ENCODE measurements around the gene MGAT3.
A peak's percentile ranks its signal among the peaks of the same experiment; 100 is the strongest.
"Not testable (repeated sequence)": the region's sequence is repeated elsewhere in the genome, so short reads cannot be mapped to it uniquely, and the experiment has no call there.

The MGAT3 gene

DNA sequence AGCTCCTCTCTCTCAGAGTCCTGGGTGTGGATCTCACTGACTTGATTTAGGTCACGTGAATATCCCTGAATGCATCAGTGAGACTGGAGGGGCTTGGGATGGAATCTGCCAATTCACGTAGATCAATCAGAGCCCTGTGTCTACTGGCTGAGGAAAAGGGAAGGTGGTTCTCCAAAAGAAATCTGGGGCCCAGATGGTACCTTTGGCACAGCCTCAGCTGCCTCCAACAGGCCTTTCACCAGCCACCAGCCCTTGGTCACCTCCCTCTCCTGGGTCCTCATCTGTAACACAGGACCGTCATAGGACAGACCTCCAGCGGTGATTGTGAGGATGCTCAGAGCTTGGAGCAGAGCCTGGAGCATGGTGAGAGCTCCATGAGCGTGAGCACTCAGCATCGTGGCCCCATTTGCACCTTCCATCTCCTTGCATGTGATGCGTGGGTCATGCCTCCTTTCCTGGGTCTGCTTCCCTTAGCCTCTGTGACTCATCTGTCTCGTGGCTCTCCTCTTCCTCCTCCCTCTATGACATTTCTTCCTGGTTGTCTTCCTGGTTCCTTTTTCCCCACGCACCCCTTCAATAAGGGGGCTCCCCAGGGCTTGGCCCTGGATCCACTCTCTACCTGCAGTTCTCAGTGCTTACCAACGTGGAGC lies 37.8 kb downstream of the MGAT3 start:
- FAIRE-seq: no peak

- FAIRE-seq: no peak
Observed at GRCh38 chr22:39496131-39496838, 39.5 kb downstream of the MGAT3 start.

DNA sequence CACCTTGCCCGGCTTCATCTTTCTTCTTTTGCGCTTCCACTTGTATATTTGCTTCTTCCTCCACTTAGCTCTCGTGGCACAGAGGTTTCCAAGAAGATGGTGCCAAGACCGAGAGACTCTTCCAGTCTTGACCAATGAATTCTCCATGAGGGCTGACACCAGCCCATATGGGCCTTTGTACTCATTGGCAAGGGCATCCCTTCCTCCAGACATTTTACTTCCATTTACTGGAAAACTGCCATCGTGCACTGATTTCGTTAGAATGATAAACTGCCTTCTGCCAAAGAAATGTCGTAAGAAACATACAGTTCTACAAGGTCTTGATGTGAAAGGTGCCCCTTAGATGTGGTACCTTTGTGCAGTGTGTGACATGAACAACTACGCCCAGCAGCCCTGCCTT lies 40.6 kb downstream of the MGAT3 start:
- FAIRE-seq: no peak

DNA sequence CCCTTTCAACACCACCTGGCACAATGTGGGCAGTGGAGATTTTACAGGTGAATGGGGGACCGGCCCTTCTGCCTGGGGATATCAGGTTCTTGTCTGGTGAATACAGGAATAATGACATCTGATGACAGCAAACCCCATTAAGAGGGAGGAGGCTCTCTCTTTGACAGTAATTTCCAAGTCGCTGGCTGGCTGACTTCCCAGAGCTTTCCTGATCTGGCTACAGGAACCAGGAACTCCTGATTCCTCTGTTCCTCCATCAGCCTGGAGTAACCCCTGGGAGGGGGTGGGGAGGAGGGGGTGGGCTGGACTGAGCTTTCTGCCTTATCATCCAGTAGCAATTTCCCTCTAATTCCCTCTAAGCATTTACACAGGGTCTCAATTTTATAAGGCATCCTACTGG lies 41.6 kb downstream of the MGAT3 start:
- no peak for FAIRE-seq

- FAIRE-seq: no peak
Observed at GRCh38 chr22:39498802-39499201, 42.0 kb downstream of the MGAT3 start.

DNA sequence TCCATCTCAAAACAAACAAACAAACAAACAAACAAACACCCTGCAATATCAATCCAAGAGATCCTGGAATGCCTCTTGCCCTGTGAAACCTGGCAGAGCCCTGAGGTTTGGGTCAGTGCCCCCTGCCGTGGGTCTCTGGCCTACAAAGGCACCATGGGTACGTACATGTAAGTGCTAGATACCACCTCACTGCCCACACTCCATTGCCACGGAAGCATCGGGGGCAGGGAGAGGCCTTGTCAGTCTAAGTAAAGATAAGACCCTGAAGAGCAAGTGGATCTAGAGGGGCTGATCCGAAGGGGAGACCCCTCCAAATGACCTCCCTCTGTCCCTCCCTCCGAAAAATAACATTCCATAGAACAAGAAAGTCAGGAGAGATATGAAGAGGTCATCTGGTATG lies 43.3 kb downstream of the MGAT3 start:
- FAIRE-seq: no peak

GRCh38 chr22:39501644-39502108 lies 44.9 kb downstream of the MGAT3 start:
- FAIRE-seq: no peak

DNA sequence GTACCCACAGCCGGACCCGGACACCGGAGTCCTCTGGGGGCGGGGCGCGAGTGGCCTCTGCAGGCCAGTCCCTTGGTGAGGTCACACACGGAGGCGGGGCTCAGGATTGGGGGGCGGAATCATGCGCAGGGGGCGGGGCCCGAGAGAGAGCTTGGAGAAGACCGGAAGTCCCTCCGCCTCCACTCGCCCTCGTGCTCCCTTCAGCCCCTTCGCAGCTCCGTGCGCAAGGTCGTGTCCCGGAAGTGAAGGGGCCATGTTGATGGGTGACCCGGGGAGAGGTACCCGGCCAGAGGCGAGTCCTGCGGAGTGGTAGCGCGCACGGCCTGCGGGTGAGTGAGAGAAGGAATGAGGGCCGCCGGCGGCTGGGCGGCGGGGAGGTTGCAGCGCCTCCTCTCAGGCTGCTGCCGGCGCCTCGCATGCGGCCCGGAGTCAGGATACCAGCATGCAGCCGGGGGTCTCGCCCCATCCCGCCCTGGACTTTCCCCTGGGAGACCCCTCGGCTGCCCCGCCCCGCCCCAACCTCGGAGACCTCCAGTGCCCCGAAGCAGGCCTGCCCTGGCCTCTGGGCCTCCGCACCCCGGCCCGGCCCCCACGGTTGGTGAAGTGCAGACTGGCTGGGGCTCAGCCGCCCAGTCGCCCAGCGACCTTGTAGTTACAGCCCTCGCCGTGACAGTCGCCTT lies 45.4 kb downstream of the MGAT3 start, which contains the start of gene MIEF1:
Gene MIEF1 (plus strand): TSS at position 182 of the 680 bp plus-strand sequence. CDS start 9,005 bp downstream, outside the sequence.
- peak; percentile 79 for FAIRE-seq

DNA sequence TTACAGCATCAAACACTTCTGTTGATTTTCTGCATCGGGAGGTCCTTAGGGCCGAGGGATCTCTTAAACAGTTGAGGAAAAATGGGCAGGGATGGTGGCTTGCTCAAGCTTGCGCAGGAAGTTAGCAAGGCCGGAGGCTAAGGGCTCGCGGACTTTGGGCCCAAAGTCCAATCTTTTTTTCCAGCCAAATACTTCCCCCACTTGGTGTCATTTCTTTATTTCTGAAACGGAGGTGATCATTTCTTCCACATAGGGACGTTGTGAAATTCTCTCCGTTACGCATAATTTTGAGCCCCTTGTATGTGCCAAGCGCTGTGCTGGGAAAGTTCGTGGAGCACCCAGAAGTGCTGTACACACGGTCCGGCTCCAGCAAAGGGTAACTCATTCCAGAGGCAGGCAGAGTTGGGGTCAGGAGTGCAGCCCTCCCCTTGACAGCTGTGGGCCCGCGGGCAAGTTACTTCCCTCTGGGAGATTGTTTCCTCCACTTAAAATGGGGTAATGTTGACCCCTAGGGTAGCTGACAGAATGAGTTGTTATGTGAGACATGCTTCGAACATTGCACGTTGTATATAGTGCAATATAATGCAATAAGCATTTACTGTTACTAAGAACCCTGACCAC lies 46.1 kb downstream of the MGAT3 start:
- FAIRE-seq: no peak

DNA sequence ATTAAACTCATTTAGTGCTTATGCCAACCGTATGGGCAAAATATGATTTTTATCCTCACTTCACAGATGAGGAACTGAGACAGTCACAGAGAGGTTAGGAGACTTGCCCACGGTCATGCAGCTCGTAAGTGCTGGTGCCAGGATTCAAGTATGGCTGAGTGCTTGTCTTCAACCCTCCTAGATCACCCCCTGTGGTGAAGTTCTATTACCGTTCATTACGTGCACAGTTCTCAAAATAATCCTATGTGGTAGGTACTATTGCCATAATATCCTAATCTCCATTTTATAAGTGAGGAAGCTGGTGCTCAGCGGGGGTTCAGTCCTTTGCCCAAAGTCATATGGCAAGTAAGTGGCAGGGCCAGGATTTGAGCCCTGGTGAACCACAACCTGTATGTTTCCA lies 46.8 kb downstream of the MGAT3 start:
- FAIRE-seq: no peak

- FAIRE-seq: no peak
Observed at GRCh38 chr22:39504071-39504470, 47.3 kb downstream of the MGAT3 start.

- not testable (repeated sequence) for FAIRE-seq
Observed at GRCh38 chr22:39507021-39507420, 50.2 kb downstream of the MGAT3 start.

GRCh38 chr22:39508393-39508792 lies 51.6 kb downstream of the MGAT3 start:
- FAIRE-seq: no peak

DNA sequence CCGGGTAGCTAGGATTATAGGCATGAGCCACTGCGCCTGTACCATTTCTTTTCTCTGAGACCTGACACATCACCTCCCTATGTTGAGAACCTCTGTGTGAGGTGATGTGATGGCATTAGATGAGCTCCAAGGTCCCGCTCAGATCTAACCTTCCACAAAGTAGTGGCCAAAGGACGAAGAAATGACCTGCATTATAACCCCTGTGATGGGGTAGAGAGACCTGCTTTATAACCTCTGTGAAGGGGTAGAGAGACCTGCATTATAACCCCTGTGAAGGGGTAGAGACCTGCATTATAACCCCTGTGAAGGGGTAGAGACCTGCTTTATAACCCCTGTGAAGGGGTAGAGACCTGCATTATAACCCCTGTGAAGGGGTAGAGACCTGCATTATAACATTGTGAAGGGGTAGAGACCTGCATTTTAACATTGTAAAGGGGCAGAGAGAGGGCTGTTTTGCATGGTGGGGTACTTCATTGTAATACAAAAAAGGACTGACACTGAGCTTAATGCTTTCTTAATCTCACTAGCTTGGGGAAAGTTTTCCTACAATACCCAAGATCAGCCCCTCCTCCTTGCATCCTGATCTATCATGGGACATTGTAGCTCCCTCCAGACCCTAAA lies 53.8 kb downstream of the MGAT3 start:
- FAIRE-seq: no peak

GRCh38 chr22:39511226-39511625 lies 54.4 kb downstream of the MGAT3 start:
- no peak for FAIRE-seq

DNA sequence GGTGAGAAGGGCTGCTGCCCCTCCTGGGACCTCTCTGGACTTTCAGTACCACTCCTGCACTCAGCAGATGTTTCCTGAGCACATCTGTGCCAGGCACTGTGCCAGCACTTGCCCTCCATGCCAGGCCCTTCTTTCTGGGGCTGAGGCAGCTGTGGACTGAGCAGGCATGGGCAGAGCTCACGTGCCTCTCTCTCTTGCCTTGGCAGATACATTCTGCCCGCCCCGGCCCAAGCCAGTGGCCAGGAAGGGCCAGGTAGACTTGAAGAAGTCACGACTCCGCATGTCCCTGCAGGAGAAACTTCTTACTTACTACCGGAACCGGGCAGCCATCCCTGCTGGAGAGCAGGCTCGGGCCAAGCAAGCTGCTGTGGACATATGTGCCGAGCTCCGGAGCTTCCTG lies 55.2 kb downstream of the MGAT3 start:
- no peak for FAIRE-seq

- FAIRE-seq: no peak
Observed at GRCh38 chr22:39513791-39514190, 57.0 kb downstream of the MGAT3 start.

- no peak for FAIRE-seq
Observed at GRCh38 chr22:39514373-39514973, 57.7 kb downstream of the MGAT3 start.

GRCh38 chr22:39515266-39516050 lies 58.6 kb downstream of the MGAT3 start:
- no peak for FAIRE-seq

DNA sequence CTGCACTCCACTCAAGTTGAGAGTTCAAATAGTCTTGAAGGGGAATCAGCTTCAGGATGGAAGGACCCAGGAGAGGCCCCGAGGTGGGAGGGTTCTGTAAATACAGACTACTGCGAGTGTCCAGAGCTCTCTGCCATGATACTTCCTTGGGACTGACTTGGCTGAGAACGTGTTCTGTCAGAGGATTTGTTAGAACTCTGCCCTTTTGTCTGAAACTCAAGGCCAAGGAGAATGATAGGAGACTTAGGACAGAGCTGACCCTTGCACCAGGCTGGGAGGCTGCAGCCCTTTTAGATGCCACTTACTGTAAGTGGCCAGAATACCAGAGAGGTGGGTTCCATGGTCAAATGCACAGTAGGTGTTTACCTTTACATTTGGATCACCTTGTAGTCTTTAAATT lies 60.7 kb downstream of the MGAT3 start:
- no peak for FAIRE-seq

DNA sequence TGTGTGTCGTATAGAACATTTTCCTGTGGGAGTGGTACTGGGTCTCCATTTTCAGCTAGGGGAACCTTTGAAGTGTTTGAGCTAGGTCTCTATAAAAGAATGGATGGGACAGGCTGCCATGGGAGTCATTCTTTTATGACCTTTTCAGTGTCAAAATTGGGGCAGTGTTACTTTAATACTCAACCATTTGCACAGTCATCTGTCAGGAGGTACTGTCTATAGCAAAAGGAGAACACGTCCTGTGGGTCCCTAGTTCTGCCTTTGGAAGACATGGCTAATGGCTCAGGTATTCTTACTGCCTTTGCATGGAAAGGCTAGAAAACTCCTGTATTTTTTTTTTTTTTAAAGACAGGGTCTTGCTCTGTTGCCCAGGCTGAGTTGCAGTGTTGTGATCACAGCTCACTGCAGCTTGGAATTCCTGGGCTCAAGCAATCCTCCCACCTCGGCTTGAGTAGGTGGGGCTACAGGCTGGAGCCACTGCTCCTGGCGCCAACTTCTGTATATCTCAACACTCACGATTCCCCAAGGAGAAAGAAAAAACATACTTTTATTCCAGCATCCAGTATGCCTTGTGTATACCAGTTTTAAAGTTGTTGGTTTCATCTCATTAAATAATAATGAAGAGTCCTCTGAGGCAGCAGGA lies 61.5 kb downstream of the MGAT3 start:
- no peak for FAIRE-seq
